SK-N-SH treated with all-trans-retinoic acid at 6 μM for 48 hours (cell line): Measurements from ENCODE around the gene QSER1.
"Not testable (repeated sequence)": the region's sequence is repeated elsewhere in the genome, so short reads cannot be mapped to it uniquely, and the experiment has no call there.

Experiments used
- ATAC-seq: fragments of 200-7000 bp; cut with Tn5 transposase; 3 replicates; pipeline ENCODE4 v1.9.1; 2020; ENCODE audit warnings: mild to moderate bottlenecking, moderate library complexity
- ARNTL ChIP-seq: fragments of 450-650 bp; formaldehyde crosslinking; IDR thresholded peaks from 2 replicates; pipeline ENCODE4 v1.5.0; 2020; ENCODE audit warnings: low read depth, mild to moderate bottlenecking, moderate library complexity, borderline replicate concordance
- BACH2 ChIP-seq: fragments of 250-450 bp; sonication (Bioruptor Pico); IDR thresholded peaks from 2 replicates; pipeline ENCODE4 v1.9.0; 2021; ENCODE audit warnings: mild to moderate bottlenecking, borderline replicate concordance
- CREB5 ChIP-seq: fragments of 250-450 bp; sonication (Bioruptor Pico); IDR thresholded peaks from 2 replicates; pipeline ENCODE4 v1.5.1; 2020; ENCODE audit warnings: low read depth, mild to moderate bottlenecking, moderate library complexity
- CSDC2 ChIP-seq: fragments of 250-450 bp; sonication (Bioruptor Pico); IDR thresholded peaks from 2 replicates; pipeline ENCODE4 v1.5.0; 2020; ENCODE audit warnings: mild to moderate bottlenecking, moderate library complexity
- CSRNP3 ChIP-seq: fragments of 250-450 bp; sonication (Bioruptor Pico); IDR thresholded peaks from 2 replicates; pipeline ENCODE4 v1.5.1; 2021; ENCODE audit warnings: mild to moderate bottlenecking, moderate library complexity
- GLIS3 ChIP-seq: fragments of 250-450 bp; sonication (Bioruptor Pico); IDR thresholded peaks from 2 replicates; pipeline ENCODE4 v1.5.0; 2020; ENCODE audit warnings: mild to moderate bottlenecking, moderate library complexity
- ISL1 ChIP-seq: fragments of 250-450 bp; sonication (Bioruptor Pico); IDR thresholded peaks from 2 replicates; pipeline ENCODE4 v2.1.2; 2022; ENCODE audit warnings: mild to moderate bottlenecking, moderate library complexity
- OSR1 ChIP-seq: fragments of 250-450 bp; sonication (Bioruptor Pico); IDR thresholded peaks from 2 replicates; pipeline ENCODE4 v1.8.0; 2022; ENCODE audit warnings: moderate library complexity, mild to moderate bottlenecking, inconsistent platforms
- PATZ1 ChIP-seq: fragments of 250-450 bp; sonication (Bioruptor Pico); IDR thresholded peaks from 2 replicates; pipeline ENCODE4 v1.8.0; 2020; ENCODE audit warnings: mild to moderate bottlenecking, moderate library complexity, borderline replicate concordance
- POU6F1 ChIP-seq: fragments of 250-450 bp; sonication (Bioruptor Pico); IDR thresholded peaks from 2 replicates; pipeline ENCODE4 v1.8.0; 2021; ENCODE audit warnings: low read depth, mild to moderate bottlenecking, moderate library complexity, borderline replicate concordance
- PPARA ChIP-seq: fragments of 250-450 bp; sonication (Bioruptor Pico); IDR thresholded peaks from 2 replicates; pipeline ENCODE4 v1.5.0; 2020; ENCODE audit warnings: mild to moderate bottlenecking, borderline replicate concordance
- RARB ChIP-seq: fragments of 250-450 bp; sonication (Bioruptor Pico); IDR thresholded peaks from 2 replicates; pipeline ENCODE4 v1.8.0; 2021; ENCODE audit warnings: mild to moderate bottlenecking, moderate library complexity
- SNAI2 ChIP-seq: fragments of 250-450 bp; sonication (Bioruptor Pico); IDR thresholded peaks from 2 replicates; pipeline ENCODE4 v1.5.0; 2020; ENCODE audit warnings: mild to moderate bottlenecking, moderate library complexity
- TCF4 ChIP-seq: fragments of 250-450 bp; sonication (Bioruptor Pico); IDR thresholded peaks from 2 replicates; pipeline ENCODE4 v1.8.0; 2021; ENCODE audit warnings: mild to moderate bottlenecking, moderate library complexity, borderline replicate concordance
- TOX ChIP-seq: fragments of 250-450 bp; sonication (Bioruptor Pico); IDR thresholded peaks from 2 replicates; pipeline ENCODE4 v1.8.0; 2021; ENCODE audit warnings: mild to moderate bottlenecking, moderate library complexity, borderline replicate concordance
- ZC3H10 ChIP-seq: fragments of 250-450 bp; sonication (Bioruptor Pico); IDR thresholded peaks from 2 replicates; pipeline ENCODE4 v1.5.1; 2021; ENCODE audit warnings: mild to moderate bottlenecking, moderate library complexity
- ZFP30 ChIP-seq: fragments of 450-650 bp; formaldehyde crosslinking; IDR thresholded peaks from 2 replicates; pipeline ENCODE4 v1.5.0; 2022; ENCODE audit warnings: mild to moderate bottlenecking, moderate library complexity
- ZNF565 ChIP-seq: fragments of 450-650 bp; formaldehyde crosslinking; conservative IDR thresholded peaks from 2 replicates; pipeline ENCODE4 v1.5.0; 2020; ENCODE audit warnings: low read depth, mild to moderate bottlenecking, moderate library complexity
- ZNF70 ChIP-seq: fragments of 450-650 bp; formaldehyde crosslinking; IDR thresholded peaks from 2 replicates; pipeline ENCODE4 v1.5.0; 2020; ENCODE audit warnings: mild to moderate bottlenecking, moderate library complexity
- ZNF8 ChIP-seq: fragments of 450-650 bp; formaldehyde crosslinking; IDR thresholded peaks from 2 replicates; pipeline ENCODE4 v1.5.0; 2020; ENCODE audit warnings: mild to moderate bottlenecking, moderate library complexity

The QSER1 gene

GRCh38 chr11:32864555-32864954 lies 28.1 kb upstream of the QSER1 start (continued):
- TF ChIP-seq PATZ1 (CRISPR knock-in tag) (no peak), TOX (CRISPR knock-in tag) (no peak)

GRCh38 chr11:32868752-32869151 lies 23.9 kb upstream of the QSER1 start:
- not testable (repeated sequence) for ATAC-seq
- peak; percentile 53; the same call in 1 of the 2 replicates for TF ChIP-seq ZNF8 (CRISPR knock-in tag)

- peak; percentile 66 for ATAC-seq
Observed at GRCh38 chr11:32870676-32871075, 21.9 kb upstream of the QSER1 start.

GRCh38 chr11:32874132-32874531 lies 18.5 kb upstream of the QSER1 start:
- ATAC-seq: no peak
- TF ChIP-seq ZNF8 (CRISPR knock-in tag) (no peak), ARNTL (CRISPR knock-in tag) (no peak), ZNF565 (no peak), ISL1 (CRISPR knock-in tag) (no peak), ZFP30 (CRISPR knock-in tag) (no peak), TCF4 (CRISPR knock-in tag) (no peak), POU6F1 (CRISPR knock-in tag) (no peak)

More at GRCh38 chr11:32870676-32871075, 21.9 kb upstream of the QSER1 start:
- TF ChIP-seq ISL1 (CRISPR knock-in tag) (no peak), PATZ1 (CRISPR knock-in tag) (no peak), ZNF70 (CRISPR knock-in tag) (no peak), CSDC2 (CRISPR knock-in tag) (no peak), POU6F1 (CRISPR knock-in tag) (no peak), OSR1 (CRISPR knock-in tag) (no peak), TCF4 (CRISPR knock-in tag) (no peak), ZFP30 (CRISPR knock-in tag) (no peak), SNAI2 (CRISPR knock-in tag) (no peak), GLIS3 (CRISPR knock-in tag) (no peak), TOX (CRISPR knock-in tag) (no peak), CSRNP3 (CRISPR knock-in tag) (no peak), ZNF565 (no peak), ARNTL (CRISPR knock-in tag) (no peak), CREB5 (CRISPR knock-in tag) (no peak), BACH2 (CRISPR knock-in tag) (no peak), ZC3H10 (CRISPR knock-in tag) (no peak), PPARA (CRISPR knock-in tag) (no peak), RARB (CRISPR knock-in tag) (no peak)
